ENCODE measurements around the gene ADGRF3.

GRCh38 chr2:26300234-26300925 is 46.2 kb downstream of the ADGRF3 start:
- no peak for TF ChIP-seq CTCF (conservative IDR thresholded peaks at IDR 0.05)
- TF ChIP-seq EZH2 (IDR thresholded peaks at IDR 0.05; ENCODE audit: low read depth), result no peak
